GM12892 (cell line): ENCODE results near the gene CLRN2.

Experiments
- DNase-seq: peaks from one replicate; pipeline ENCODE4 v3.0.0; 2011; ENCODE audit not compliant: insufficient read length
- FAIRE-seq: peaks from 2 replicates; lab custom pipeline; 2011; peaks lifted over from hg19 to GRCh38; lab: Jason Lieb, UNC
- POLR2A ChIP-seq: IDR thresholded peaks from 2 replicates; pipeline ENCODE4 v1.6.1; 2011; ENCODE audit warnings: low read depth, low read length, control low read depth
- POLR2AphosphoS5 ChIP-seq: IDR thresholded peaks from 2 replicates; pipeline ENCODE4 v1.6.1; 2011; ENCODE audit warnings: low read depth, low read length, control low read depth
- TAF1 ChIP-seq: IDR thresholded peaks from 2 replicates; pipeline ENCODE4 v1.6.1; 2011; ENCODE audit warnings: low read depth, mild to moderate bottlenecking, control low read depth, low read length, borderline replicate concordance

Gene CLRN2

GRCh38 chr4:17511509-17511949 lies 3.4 kb upstream of the CLRN2 start:
- no peak for FAIRE-seq
- TF ChIP-seq POLR2AphosphoS5 (no peak), TAF1 (no peak), POLR2A (no peak)
- no peak for DNase-seq

- peak; percentile 52 for DNase-seq
- FAIRE-seq, result peak; percentile 76
- TF ChIP-seq POLR2A, result no peak
- no peak for TF ChIP-seq POLR2AphosphoS5
- TF ChIP-seq TAF1, result no peak
Observed at GRCh38 chr4:17511950-17512795, 2.8 kb upstream of the CLRN2 start, which contains the start of gene QDPR. Gene QDPR (minus strand): TSS chr4:17512090. CDS start chr4:17512054, 36 bp downstream.

- TF ChIP-seq POLR2A, result no peak
- TF ChIP-seq POLR2AphosphoS5, result no peak
- no peak for TF ChIP-seq TAF1
- no peak for FAIRE-seq
- DNase-seq, result no peak
Observed at GRCh38 chr4:17512973-17513665, 1.8 kb upstream of the CLRN2 start.

GRCh38 chr4:17515445-17516407 lies 761 bp downstream of the CLRN2 start:
- DNase-seq (no peak), FAIRE-seq (no peak)
- TF ChIP-seq POLR2AphosphoS5 (no peak), TAF1 (no peak), POLR2A (no peak)

GRCh38 chr4:17516980-17517379 lies 2.0 kb downstream of the CLRN2 start:
- FAIRE-seq (no peak), DNase-seq (no peak)
- TF ChIP-seq POLR2A (no peak), TAF1 (no peak), POLR2AphosphoS5 (no peak)

GRCh38 chr4:17517664-17518063 lies 2.7 kb downstream of the CLRN2 start:
- no peak for FAIRE-seq

GRCh38 chr4:17521595-17521994 lies 6.6 kb downstream of the CLRN2 start:
- DNase-seq (no peak), FAIRE-seq (no peak)
- TF ChIP-seq POLR2A, result no peak
- no peak for TF ChIP-seq TAF1
- TF ChIP-seq POLR2AphosphoS5, result no peak

More at GRCh38 chr4:17517664-17518063, 2.7 kb downstream of the CLRN2 start:
- TF ChIP-seq POLR2A, result no peak
- TF ChIP-seq POLR2AphosphoS5, result no peak
- no peak for TF ChIP-seq TAF1
- DNase-seq, result no peak

- no peak for DNase-seq
- TF ChIP-seq POLR2AphosphoS5, result no peak
- no peak for TF ChIP-seq TAF1
- TF ChIP-seq POLR2A, result no peak
- FAIRE-seq, result no peak
Observed at GRCh38 chr4:17523662-17524061, 8.7 kb downstream of the CLRN2 start.

- no peak for FAIRE-seq
- DNase-seq, result no peak
Observed at GRCh38 chr4:17526695-17527477, 11.9 kb downstream of the CLRN2 start.

GRCh38 chr4:17528551-17529165 lies 13.7 kb downstream of the CLRN2 start:
- DNase-seq, result no peak
- no peak for FAIRE-seq
- TF ChIP-seq POLR2A, result no peak
- TF ChIP-seq TAF1, result no peak
- no peak for TF ChIP-seq POLR2AphosphoS5

More at GRCh38 chr4:17526695-17527477, 11.9 kb downstream of the CLRN2 start:
- no peak for TF ChIP-seq TAF1
- TF ChIP-seq POLR2A, result no peak
- no peak for TF ChIP-seq POLR2AphosphoS5
